GM19452 (cell line): ENCODE measurements around the gene SPRR1B.
"Not testable (repeated sequence)": the region's sequence is repeated elsewhere in the genome, so short reads cannot be mapped to it uniquely, and the experiment has no call there.

Experiments used
- ATAC-seq: cut with Tn5 transposase; IDR thresholded peaks from one replicate; pipeline ENCODE4 v1.9.1; 2021; ENCODE audit not compliant: unreplicated experiment

Gene SPRR1B, protein sequence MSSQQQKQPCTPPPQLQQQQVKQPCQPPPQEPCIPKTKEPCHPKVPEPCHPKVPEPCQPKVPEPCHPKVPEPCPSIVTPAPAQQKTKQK

DNA sequence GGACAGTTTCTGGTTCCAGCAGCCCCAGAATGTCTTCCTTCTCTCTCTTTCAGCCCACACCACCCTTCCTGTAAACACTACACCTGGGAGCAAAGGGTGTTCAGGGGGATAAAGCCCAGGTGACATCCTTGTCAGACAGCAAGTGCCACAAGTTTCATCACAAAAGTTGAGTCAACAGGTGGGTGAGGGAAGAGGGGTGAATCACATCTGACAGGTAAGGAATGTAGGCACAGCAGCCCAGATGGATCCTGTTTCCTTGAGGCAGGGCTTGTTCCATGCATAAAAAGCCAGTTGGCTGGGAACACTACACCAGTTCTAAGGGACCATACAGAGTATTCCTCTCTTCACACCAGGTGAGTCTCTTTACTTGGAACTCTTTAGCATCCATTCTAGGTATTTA is at the start of gene SPRR1B:
SPRR1B (plus strand) TSS at position 309 of the 400 bp plus-strand sequence. CDS start 1,143 bp downstream, outside the sequence.
- ATAC-seq, result no peak

DNA sequence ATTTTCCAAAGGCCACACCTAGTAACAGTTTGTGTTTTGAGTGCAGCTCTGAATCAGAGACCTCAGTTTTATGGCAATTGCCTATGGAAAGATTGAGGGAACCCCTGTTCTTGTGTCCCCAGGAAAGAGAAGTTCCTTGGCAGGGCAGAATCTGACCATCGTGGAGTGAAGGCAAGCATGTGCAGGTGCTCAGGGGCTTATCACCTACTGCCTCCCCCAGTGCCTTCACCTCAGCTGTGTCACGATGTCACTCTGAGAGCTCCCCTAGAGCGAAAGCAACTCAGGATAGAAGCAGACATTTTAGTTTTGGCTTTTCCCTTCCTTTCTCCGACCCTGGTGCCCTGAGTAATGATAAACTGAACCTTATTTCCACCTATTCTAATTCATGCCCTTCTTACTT is 48.9 kb upstream of the SPRR1B start:
- no peak for ATAC-seq

GRCh38 chr1:152983234-152983633 is 47.8 kb upstream of the SPRR1B start:
- ATAC-seq, result no peak

DNA sequence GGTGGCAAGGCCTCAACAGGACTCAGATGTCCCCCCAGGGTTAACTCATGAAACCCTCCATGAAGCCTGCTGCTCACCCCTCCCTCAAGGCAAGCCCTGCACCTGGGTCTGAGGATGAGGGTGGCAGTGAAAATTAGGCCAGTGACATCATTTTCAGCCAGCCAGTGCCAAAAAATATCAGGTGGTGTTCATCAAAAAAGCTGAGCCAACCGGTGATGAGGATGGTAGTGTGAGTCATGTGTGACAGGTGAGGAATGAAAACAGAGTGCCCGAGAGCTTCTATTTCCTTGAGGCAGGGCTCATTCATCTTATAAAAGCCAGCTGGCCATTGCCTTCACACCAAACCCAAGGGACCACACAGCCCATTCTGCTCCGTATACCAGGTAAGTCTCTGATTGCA is 47.3 kb upstream of the SPRR1B start, which contains the start of gene SPRR1A:
SPRR1A (plus strand) TSS at position 339 of the 400 bp plus-strand sequence. CDS start 1,150 bp downstream, outside the sequence.
- ATAC-seq, result no peak

GRCh38 chr1:152986578-152986977 is 44.4 kb upstream of the SPRR1B start:
- ATAC-seq, result no peak

DNA sequence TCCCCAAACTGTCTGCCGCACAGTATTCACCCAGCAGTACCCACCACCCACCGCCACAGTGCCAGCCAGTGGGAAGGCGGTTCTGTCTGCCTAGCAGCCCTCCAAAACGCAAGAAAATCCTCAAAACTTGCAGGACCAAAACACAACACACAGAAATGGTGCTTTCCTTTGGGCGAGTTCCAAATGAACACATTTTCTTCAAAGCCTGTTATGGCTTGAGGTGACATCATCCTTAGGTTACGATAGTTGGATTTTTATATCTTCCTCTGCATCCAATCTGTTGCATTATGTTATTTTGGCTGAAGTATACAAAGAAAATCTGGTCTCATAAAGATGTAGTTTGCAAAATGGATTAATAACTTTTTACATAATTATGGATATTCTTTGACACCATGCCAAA is 37.8 kb upstream of the SPRR1B start:
- ATAC-seq, result no peak

DNA sequence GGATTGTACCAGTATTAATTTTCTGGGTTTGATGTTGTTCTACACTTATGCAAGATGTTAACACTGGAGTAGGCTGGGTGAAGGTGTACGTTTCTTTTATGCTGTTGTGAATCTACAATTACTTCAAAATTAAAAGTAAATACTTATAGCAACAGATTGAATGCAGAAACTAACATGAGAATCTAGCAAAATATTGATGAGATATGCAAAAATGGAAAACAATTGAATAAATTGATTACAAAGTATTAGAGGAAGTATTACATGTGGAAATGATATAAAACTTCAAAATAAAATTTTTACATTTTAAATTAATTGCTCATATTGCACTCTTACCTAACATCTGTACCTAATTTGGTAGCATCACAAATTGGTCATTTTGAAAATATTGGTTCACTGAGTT is 35.2 kb upstream of the SPRR1B start:
- ATAC-seq, result no peak

- no peak for ATAC-seq
Observed at GRCh38 chr1:152996633-152997400, 34.2 kb upstream of the SPRR1B start.

GRCh38 chr1:152997901-152998300 is 33.1 kb upstream of the SPRR1B start:
- ATAC-seq, result no peak

DNA sequence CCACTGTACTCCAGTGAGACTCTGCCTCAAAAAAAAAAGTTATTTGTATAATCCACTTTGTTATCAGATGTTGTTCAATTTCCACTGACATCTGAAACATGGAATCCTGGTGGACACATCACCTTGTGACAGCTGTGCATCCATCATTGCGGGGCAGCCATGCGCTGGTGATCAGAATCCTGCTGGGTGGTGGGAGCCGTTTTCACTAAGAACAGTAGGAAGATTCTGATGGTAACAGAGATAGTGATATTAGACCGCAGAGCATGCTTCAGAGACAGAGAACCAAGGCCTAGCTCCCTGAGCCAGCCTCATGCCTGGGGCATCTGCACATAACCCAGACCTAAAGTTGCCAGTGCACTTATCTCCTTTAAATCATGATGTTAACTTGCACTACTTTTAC is 32.5 kb upstream of the SPRR1B start:
- no peak for ATAC-seq

- ATAC-seq, result no peak
Observed at GRCh38 chr1:152999818-153000217, 31.2 kb upstream of the SPRR1B start.

DNA sequence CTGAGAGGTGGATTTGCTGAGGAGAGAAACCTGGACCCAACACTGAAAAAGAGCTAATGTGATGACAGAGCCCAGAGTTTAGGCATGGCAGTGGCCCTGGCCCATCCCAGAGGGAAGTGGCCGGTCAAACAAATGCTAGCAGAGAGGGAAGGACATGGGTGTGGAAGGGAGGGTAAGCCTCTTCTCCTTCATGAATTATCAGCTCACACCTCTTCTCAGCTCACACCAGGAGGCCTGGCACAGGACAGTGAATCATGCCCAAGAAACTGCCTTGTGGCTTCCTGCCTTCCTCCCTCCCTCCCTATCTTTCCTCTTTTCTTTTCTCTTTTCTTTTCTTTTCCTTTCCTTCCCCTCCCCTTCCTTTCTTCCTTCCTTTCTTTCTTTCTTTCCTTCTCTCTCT is 30.7 kb upstream of the SPRR1B start:
- no peak for ATAC-seq

- ATAC-seq, result no peak
Observed at GRCh38 chr1:153001382-153001781, 29.6 kb upstream of the SPRR1B start, which contains the start of gene SPRR3. Gene SPRR3, plus strand, starts transcription at chr1:153001749. Its CDS starts 1,272 bp downstream, at chr1:153003021.

DNA sequence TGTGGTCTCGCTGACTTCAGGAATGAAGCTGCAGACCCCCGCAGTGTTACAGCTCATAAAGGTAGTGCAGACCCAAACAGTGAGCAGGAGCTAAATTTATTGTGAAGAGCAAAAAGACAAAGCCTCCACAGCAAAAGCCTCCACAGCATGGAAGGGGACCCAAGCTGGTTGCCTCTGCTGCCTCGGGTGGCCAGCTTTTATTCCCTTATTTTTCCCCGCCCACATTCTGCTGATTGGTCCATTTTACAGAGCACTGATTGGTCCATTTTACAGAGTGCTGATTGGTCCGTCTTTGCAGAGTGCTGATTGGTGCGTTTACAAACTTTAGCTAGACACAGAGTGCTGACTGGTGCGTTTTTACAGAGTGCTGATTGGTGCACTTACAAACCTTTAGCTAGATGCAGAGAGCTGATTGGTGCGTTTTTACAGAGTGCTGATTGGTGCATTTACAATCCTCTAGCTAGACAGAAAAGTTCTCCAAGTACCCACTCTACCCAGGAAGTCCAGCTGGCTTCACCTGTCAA is 19.7 kb upstream of the SPRR1B start:
- not testable (repeated sequence) for ATAC-seq

- not testable (repeated sequence) for ATAC-seq
Observed at GRCh38 chr1:153021829-153022228, 9.2 kb upstream of the SPRR1B start.

- not testable (repeated sequence) for ATAC-seq
Observed at GRCh38 chr1:153022340-153022739, 8.7 kb upstream of the SPRR1B start.

GRCh38 chr1:153023109-153023508 is 7.9 kb upstream of the SPRR1B start:
- no peak for ATAC-seq

DNA sequence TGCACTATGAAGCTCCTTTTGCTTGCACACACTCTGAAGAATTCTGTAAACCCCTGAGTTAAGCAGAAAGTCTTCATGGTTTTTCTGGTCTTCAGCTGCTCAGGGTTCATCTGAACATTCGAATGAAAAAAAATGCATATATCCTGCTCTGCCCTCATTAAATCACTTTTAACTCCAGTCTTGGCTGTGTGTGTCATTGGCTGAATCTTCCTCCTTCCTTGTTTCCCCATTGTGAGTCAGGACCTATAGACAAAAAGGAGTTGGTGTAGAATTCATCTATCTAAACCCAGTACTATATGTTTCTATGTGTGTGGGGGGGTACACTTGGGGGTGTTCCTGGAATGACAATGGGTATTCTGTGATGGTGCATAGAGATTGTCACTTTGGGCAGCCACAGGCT is 6.6 kb upstream of the SPRR1B start:
- ATAC-seq, result no peak

DNA sequence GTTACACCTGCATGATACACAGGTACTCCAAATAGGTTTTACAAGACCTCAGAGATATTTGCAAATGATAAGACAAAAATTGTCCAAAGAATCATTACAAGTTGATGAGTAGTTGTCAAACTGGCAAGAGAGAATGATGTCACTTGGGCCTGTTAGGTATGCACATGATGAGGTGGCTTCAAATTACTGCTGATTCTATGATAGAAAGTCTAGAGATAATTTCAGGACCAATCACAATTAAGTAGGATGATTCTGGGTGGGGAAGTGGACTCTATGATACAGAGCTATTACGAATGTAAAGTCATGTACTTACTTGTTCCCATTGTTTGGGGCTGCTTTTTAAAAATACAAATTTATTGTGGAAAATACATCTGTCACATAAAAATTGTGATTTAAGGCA is 5.2 kb upstream of the SPRR1B start:
- ATAC-seq, result no peak

DNA sequence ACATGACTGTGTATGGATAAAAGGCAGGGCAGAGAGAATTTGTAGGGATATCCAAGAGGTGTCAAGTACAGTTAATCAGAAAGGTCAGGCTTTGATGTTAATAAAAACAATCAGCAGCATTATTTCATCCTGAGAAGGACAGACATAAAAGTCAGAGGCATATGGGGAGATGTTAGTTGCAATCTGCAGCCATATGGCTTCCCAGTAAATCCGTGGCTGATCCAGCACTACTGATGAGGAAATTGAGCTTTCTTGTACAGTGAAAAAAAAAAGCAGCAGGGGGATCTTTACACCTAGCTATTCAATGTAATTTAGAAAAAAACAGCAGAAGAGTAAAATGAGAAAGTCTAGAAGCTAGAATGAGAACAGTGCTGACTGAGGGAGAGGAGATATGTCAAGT is 2.2 kb upstream of the SPRR1B start:
- no peak for ATAC-seq

DNA sequence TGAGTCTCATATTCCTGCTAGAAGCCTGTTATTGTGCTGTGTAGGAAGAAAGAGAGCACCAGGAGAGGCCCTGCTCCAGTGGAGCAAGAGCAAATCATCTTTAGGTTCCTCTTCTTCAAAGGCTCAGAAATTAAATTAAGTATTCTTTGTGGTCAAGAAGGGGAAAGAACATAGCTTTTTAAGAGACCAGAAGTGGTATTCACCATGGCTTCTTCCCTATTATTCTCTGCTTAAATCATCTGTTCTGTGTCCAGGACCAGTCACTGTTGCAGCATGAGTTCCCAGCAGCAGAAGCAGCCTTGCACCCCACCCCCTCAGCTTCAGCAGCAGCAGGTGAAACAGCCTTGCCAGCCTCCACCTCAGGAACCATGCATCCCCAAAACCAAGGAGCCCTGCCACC is 1.1 kb downstream of the SPRR1B start:
- ATAC-seq, result no peak

- no peak for ATAC-seq
Observed at GRCh38 chr1:153032677-153033308, 1.8 kb downstream of the SPRR1B start.
